ENCODE measurements around the gene SPRR5. TPM values are rescaled to one million over a fixed set of nuclear protein-coding genes. Genes with fewer than 3 reads are reported as not detected.

SPRR5 gene
- total and polyA plus RNA-seq, 7 donors, result not detected

DNA sequence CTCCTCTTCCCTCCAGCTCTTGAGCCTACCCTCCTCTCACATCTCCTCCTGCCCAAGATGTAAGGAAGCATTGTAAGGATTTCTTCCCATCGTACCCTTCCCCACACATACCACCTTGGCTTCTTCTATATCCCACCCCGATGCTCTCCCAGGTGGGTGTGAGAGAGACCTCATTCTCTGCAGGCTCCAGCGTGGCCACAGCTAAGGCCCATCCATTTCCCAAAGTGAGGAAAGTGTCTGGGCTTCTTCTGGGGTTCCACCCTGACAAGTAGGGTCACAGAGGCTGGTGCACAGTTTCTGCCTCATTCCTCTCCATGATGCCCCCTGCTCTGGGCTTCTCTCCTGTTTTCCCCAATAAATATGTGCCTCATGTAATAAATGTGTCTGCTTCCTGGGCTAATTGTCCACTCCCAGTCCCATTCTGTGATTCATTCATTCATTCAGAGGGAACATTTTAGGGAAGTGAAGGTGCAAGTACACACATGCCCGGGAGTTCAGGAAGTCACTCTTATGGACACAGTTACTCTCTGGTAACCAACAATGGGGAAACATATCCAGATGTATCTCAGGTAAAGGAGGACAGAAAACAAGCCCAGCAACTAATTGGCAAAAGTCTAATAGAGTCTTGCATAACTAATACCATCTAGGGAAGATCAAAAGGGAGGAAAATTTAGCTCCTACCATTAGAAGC, 25.3 kb downstream of the SPRR5 start:
- ATAC-seq (no peak), DNase-seq (no peak)
- Histone ChIP-seq H3K27ac (no peak overlapping the region), H3K4me3 (no peak overlapping the region), H3K36me3 (ENCODE audit: insufficient read depth in 1 of 2, low read depth in 1 of 2) (no peaks in the 10 kb centered on the region), H3K27me3 (ENCODE audit: insufficient read depth in 3 of 3, low read length in 2 of 3) (no peaks in the 10 kb centered on the region), H3K9me3 (no peaks in the 10 kb centered on the region), H3K4me1 (no peaks in the 10 kb centered on the region)
- intact Hi-C loops (cut with DNase I), result no loop called here
- WGBS, 3 donors, result 70 to 79% (median 75%) methylated on average over 4 of the region's 4 CpGs
- TF ChIP-seq, protein P1, sequence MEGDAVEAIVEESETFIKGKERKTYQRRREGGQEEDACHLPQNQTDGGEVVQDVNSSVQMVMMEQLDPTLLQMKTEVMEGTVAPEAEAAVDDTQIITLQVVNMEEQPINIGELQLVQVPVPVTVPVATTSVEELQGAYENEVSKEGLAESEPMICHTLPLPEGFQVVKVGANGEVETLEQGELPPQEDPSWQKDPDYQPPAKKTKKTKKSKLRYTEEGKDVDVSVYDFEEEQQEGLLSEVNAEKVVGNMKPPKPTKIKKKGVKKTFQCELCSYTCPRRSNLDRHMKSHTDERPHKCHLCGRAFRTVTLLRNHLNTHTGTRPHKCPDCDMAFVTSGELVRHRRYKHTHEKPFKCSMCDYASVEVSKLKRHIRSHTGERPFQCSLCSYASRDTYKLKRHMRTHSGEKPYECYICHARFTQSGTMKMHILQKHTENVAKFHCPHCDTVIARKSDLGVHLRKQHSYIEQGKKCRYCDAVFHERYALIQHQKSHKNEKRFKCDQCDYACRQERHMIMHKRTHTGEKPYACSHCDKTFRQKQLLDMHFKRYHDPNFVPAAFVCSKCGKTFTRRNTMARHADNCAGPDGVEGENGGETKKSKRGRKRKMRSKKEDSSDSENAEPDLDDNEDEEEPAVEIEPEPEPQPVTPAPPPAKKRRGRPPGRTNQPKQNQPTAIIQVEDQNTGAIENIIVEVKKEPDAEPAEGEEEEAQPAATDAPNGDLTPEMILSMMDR (IDR thresholded peaks at IDR 0.05), result no peak

DNA sequence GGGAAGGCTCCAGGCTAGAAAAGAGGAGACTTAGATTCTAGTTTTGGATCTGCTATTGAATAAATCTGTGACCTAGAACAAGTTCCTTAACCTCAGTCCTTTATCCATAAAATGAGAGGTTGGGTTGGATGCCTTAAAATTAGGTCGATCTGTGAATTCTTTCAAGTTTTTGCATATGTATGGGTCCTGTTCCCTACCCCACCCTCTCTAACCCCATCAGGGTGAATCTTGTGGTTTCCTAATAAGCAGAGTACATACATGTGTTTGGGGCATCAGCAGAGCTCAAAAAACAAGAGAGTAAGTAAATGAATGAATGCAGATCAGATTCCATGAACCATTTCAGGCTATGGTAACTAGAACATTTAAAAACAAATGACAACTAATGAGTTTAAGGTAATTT, 29.7 kb downstream of the SPRR5 start:
- intact Hi-C loops (cut with DNase I), result no loop called here
- Histone ChIP-seq H3K36me3 (ENCODE audit: insufficient read depth in 1 of 2, low read depth in 1 of 2) (no peaks in the 10 kb centered on the region), H3K9me3 (no peaks in the 10 kb centered on the region), H3K27ac (no peak overlapping the region), H3K4me3 (no peak overlapping the region), H3K27me3 (ENCODE audit: insufficient read depth in 3 of 3, low read length in 2 of 3) (peaks cover 0 to 2% (median 0%) of the 10 kb centered on the region in 3 donors), H3K4me1 (no peaks in the 10 kb centered on the region)
- ATAC-seq (no peak), DNase-seq (no peak)
- TF ChIP-seq, protein P1 (IDR thresholded peaks at IDR 0.05), result no peak
- 72 to 79% (median 78%) methylated on average over 1 of the region's 1 CpG for WGBS, 3 donors

DNA sequence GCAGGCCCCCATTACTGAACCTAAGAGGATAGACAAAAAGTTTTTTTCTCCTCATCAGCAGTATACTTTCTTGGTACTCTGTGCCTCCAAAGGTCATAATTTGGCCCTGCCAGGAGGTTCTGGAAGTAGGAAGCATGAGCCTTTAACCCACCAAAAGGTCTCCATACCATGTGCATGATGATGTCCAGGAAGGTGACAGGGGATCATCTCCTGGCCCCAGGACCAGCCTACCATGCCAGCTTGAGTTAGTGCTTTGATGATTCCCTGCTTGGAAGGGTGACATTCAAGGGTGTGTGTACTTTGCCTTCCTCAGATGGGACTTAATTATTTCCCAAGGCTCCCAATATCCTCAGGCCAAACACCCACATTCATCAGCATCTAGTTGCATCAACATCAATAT, 30.6 kb downstream of the SPRR5 start:
- peaks cover 0 to 2% (median 0%) of the 10 kb centered on the region in 3 donors for H3K27me3 ChIP-seq (ENCODE audit: insufficient read depth in 3 of 3, low read length in 2 of 3)
- H3K27ac ChIP-seq, result no peak overlapping the region
- intact Hi-C loops (cut with DNase I), result no loop called here
- ATAC-seq, result no peak
- TF ChIP-seq, protein P1 (IDR thresholded peaks at IDR 0.05), result no peak
- H3K4me3 ChIP-seq, result no peak overlapping the region
- DNase-seq, result no peak
- no peaks in the 10 kb centered on the region for H3K9me3 ChIP-seq
- no peaks in the 10 kb centered on the region for H3K36me3 ChIP-seq (ENCODE audit: insufficient read depth in 1 of 2, low read depth in 1 of 2)
- H3K4me1 ChIP-seq, result no peaks in the 10 kb centered on the region

DNA sequence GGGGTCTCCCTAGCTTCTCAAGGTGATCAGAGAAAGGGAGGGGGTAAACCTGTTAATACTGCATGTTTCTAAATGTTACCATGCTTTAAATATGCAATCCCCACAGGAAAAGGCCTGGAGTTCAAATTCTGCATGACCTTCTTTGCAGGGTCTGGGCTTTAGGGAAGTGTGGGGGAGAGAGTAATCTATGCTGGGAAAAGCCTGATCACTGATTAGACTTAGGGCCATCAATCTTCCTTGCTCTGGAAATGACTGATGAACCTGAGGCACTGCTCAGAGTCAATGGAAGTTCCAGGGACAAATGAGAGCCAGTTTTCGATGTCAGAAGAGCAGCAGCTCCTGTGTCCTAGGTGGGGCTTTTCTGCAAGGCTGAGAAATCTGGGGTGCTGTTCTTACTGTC, 33.7 kb downstream of the SPRR5 start:
- Histone ChIP-seq H3K36me3 (ENCODE audit: insufficient read depth in 1 of 2, low read depth in 1 of 2) (no peaks in the 10 kb centered on the region), H3K4me3 (no peak overlapping the region), H3K9me3 (no peaks in the 10 kb centered on the region), H3K4me1 (no peaks in the 10 kb centered on the region), H3K27ac (no peak overlapping the region), H3K27me3 (ENCODE audit: insufficient read depth in 3 of 3, low read length in 2 of 3) (peaks cover 0 to 2% (median 0%) of the 10 kb centered on the region in 3 donors)
- 55 to 78% (median 73%) methylated on average over 1 of the region's 1 CpG for WGBS, 3 donors
- ATAC-seq (no peak), DNase-seq (no peak)
- TF ChIP-seq, protein P1 (IDR thresholded peaks at IDR 0.05), result no peak
- intact Hi-C loops (cut with DNase I), result no loop called here
